Heart left ventricle (tissue), 13 donors: ENCODE data around the gene NSMCE1.

Experiments
- CTCF ChIP-seq, 12 donors: fragments of 200-600 bp; sonication (generic) in 4 of 12; IDR thresholded peaks; one replicate each; pipeline versions ENCODE4 v1.5.0 to v1.8.0; 2018 to 2022; ENCODE audit warnings: antibody characterized with exemption in 12 of 12, mild to moderate bottlenecking in 5 of 12
- POLR2A ChIP-seq, 2 donors: fragments of 450-650 bp; IDR thresholded peaks; one replicate each; pipeline ENCODE4 v1.6.1; 2017; ENCODE audit warnings: antibody characterized with exemption in 2 of 2, mild to moderate bottlenecking in 2 of 2, moderate library complexity in 2 of 2
- donor health status: ischemic (EF 13 %, LVEDD 7.1; RV severe dilation, severe dysfunction).
- donor health status: DM: no; HTN: yes; CAD: no.
- donor health status: DM: no; HTN: no; CAD: no.
- donor health status: ischemic (EF 25% LVEDD 6.9; RV normal size, moderate dysfunction).
- donor health status: ischemic (EF 25% LVEDD 5.7; RV mildly dilated, moderate dysfunction).
- donor health status: ischemic (EF 35%, LVEDD 5.7; RV mildly dilated, moderate dysfunction).
- donor health status: nonischemic (EF 11% LVEDD 7.7; RV severe dilation, severe dysfunction).
- donor health status: DM: yes; HTN: yes; CAD: no.
- donor health status: PGD.
- donor health status: ischemic (EF 29% LVEDD 5.4; RV normal size, mild dysfunction).
- donor health status: nonischemic (EF 23%, LVEDD 6.1; RV moderate dilation, normal function).

GRCh38 chr16:27220120-27220519 is 48.5 kb downstream of the NSMCE1 start:
- TF ChIP-seq CTCF (IDR thresholded peaks at IDR 0.05), result no peak
- no peak for TF ChIP-seq POLR2A (IDR thresholded peaks at IDR 0.05)
